Camera-type eye (tissue), 1 donor: ENCODE results near the gene CWC15. TPM values are rescaled to one million over a fixed set of nuclear protein-coding genes. Genes with fewer than 3 reads are reported as not detected.

Source experiments
- total RNA-seq: library from RNA; depleted of rRNA; stranded (reverse); fragments of >200 nt; gene quantifications from one replicate; pipeline ENCODE4 v1.2.3, GENCODE V29; 2014

Gene CWC15
- 63.9 TPM for total RNA-seq

GRCh38 chr11:94973099-94973968 is at the start of gene CWC15, which contains the start of gene KDM4D:
TSS of gene CWC15 (minus strand) at chr11:94973556. CDS start at chr11:94972185, 1,371 bp downstream.
TSS of gene KDM4D (plus strand) at chr11:94973709. CDS start at chr11:94997373, 23,664 bp downstream.

Other genes with a start within 250 kb of the CWC15 start
- 89.6 TPM for gene AMOTL1, start 205.2 kb downstream of the CWC15 start, total RNA-seq
- 2.3 TPM for gene KDM4D, start 153 bp upstream of the CWC15 start, total RNA-seq
- not detected for gene KDM4E, start 51.7 kb upstream of the CWC15 start, total RNA-seq
- gene KDM4F, start 75.9 kb upstream of the CWC15 start, total RNA-seq: not detected
- 29.9 TPM for gene SRSF8, start 93.4 kb upstream of the CWC15 start, total RNA-seq
- gene ENDOD1, start 116.3 kb upstream of the CWC15 start, total RNA-seq: 31.4 TPM